AG09309 (cell line): ENCODE results near the gene SRMS.

Experiments
- DNase-seq: peaks from one replicate; pipeline ENCODE4 v3.0.0-alpha.2; 2010; ENCODE audit warnings: low read depth
- H3K4me3 ChIP-seq: 2 replicates; pipeline ENCODE4 v1.5.1; 2011; ENCODE audit warnings: mild to moderate bottlenecking, low read depth, low read length, moderate library complexity; ENCODE audit not compliant: control insufficient read depth
- TF ChIP-seq, protein P1 (sequence below): IDR thresholded peaks from 2 replicates; pipeline ENCODE4 v1.5.1; 2011; ENCODE audit warnings: mild to moderate bottlenecking, low read depth, low read length, inconsistent platforms; ENCODE audit not compliant: insufficient read depth, control insufficient read depth; ENCODE audit errors: missing control alignments

SRMS gene

DNA sequence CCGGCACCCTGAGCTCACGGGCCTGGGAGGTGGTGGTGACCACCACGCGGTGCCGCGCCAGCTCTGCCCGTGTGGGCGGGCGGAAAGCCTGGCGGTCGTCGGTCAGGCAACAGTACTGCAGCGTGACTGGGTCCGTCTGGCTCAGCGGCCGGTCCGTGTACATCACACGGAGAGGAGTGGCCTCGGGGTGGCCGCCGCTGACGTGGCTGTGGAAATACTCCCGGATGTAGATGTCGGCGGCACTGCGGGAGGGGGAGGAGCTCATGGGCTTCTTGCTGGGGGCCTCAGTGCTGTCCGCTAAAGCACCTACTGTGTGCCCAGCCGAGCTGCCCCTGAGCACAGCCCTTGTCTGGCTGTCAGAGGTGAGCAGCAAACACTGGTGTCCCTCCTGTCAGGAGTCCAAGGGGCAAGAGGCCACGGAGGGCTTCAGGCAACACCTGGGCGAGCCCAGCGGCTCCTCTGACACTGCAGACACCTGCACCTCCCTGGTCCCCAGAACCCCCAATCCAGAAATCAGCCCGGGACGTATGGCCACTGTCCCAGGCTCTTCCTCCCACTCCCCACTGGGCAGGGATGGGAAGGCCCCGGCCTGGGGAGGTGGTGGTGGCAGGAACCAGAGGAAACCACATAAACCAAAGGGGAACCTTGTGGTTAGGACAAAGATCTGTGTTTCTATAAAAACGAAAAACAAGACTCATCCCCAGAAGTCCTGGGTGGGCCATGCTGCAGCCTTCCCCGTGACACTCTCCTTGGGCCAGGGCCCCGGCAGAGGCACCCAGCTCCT is 20.0 kb upstream of the SRMS start:
- TF ChIP-seq, protein P1, sequence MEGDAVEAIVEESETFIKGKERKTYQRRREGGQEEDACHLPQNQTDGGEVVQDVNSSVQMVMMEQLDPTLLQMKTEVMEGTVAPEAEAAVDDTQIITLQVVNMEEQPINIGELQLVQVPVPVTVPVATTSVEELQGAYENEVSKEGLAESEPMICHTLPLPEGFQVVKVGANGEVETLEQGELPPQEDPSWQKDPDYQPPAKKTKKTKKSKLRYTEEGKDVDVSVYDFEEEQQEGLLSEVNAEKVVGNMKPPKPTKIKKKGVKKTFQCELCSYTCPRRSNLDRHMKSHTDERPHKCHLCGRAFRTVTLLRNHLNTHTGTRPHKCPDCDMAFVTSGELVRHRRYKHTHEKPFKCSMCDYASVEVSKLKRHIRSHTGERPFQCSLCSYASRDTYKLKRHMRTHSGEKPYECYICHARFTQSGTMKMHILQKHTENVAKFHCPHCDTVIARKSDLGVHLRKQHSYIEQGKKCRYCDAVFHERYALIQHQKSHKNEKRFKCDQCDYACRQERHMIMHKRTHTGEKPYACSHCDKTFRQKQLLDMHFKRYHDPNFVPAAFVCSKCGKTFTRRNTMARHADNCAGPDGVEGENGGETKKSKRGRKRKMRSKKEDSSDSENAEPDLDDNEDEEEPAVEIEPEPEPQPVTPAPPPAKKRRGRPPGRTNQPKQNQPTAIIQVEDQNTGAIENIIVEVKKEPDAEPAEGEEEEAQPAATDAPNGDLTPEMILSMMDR, result no peak
- no peak overlapping the region for H3K4me3 ChIP-seq
- DNase-seq, result no peak

DNA sequence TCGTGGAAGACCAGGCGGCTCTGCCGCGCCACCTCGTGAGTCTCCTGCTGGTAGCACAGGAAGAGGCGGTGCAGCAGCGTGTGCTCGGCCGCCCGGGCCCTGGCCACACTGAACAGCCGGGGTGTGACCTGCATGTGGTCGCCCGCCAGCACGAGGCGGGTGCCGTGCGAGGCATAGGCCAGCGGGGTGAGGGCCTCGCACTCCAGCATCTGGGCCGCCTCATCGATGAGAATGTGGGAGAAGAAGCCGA is 19.5 kb upstream of the SRMS start:
- no peak overlapping the region for H3K4me3 ChIP-seq
- TF ChIP-seq, protein P1, result no peak
- no peak for DNase-seq

DNA sequence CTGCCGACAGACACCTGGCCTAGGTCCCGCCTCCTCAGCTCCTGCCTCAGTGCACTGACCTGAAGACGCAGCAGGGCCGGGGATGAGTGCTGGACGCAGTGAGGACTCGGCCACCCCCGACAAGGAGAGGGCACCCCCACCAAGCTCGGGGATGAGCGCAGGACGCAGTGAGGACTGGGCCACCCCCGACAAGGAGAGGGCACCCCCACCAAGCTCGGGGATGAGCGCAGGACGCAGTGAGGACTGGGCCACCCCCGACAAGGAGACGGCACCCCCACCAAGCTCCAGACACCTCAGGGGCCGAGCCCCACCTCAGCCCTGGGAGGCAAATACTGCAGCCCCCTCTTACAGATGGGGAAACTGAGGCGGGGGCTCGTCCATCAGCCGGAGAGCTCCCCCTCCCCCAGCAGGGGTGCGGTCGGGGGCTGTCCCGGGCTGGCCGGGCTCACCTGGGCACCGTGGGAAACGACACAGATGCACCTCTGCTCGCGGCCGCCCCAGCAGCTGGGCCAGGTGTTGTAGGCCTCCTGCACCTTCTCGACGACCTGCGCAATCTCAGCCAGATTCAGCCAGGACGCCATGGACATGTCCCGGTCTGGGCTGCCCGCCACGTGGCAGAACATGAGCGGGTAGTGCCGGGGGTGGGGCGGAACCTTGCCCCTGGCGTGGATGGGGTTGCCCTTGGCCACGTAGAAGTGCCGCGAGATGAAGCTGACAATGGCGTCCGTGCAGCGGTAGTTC is 19.0 kb upstream of the SRMS start:
- TF ChIP-seq, protein P1, result no peak
- no peak overlapping the region for H3K4me3 ChIP-seq
- DNase-seq, result no peak

GRCh38 chr20:63565699-63566335 is 18.3 kb upstream of the SRMS start:
- TF ChIP-seq, protein P1, result no peak
- no peak overlapping the region for H3K4me3 ChIP-seq
- DNase-seq, result no peak

GRCh38 chr20:63565021-63565698 is 17.6 kb upstream of the SRMS start:
- no peak for DNase-seq
- no peak overlapping the region for H3K4me3 ChIP-seq
- TF ChIP-seq, protein P1, result no peak

DNA sequence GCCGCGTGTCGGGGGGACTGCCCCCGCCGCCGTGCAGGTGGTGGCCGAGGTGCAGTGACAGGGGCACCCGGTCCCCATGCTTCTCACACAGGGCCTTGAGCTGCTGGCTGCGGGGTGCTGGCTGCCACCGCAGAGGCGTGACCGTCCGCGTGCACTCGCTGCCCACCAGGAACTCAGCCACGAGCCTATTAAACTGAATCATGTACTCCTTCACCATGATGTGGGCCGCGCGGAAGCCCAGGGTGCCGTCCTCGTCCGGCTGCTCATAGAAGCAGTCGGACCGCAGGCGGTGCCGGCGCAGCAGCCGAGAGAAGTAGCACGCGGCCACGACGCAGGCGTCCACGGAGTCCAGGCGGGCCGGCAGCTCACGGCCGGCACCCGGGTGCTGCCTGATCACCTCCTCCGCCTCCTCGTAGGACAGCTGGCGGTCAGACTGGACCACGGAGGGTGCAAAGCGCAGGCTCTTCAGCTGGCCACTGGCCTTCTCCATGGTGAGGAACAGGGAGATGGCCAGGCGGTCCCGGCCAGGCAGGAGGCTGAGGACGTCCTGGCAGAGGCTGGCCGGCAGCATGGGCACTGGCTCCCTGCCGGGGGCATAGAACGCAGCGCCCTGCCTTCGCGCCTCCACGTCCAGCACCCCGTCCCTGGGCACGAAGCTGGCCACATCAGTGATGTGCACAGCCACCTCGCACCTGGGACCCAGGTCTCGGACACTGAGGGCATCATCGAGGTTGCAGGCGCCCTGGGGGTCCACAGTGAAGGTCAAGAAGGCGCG is 16.7 kb upstream of the SRMS start:
- H3K4me3 ChIP-seq, result no peak overlapping the region
- TF ChIP-seq, protein P1, result no peak
- DNase-seq, result no peak
